ENCODE results near the gene FOXP1. TPM values are rescaled to one million over a fixed set of nuclear protein-coding genes. Genes with fewer than 3 reads are reported as not detected.
A peak's percentile ranks its signal among the peaks of the same experiment; 100 is the strongest.

Gene FOXP1
- total and polyA plus RNA-seq, 8 donors: 12.3 to 215 (median 117) TPM

- Histone ChIP-seq H3K27ac (no peak overlapping the region), H3K9me3 (peaks cover 0 to 7% (median 0%) of the 10 kb centered on the region in 4 donors), H3K27me3 (no peaks in the 10 kb centered on the region), H3K36me3 (no peaks in the 10 kb centered on the region), H3K4me1 (no peaks in the 10 kb centered on the region), H3K4me3 (no peak overlapping the region)
- 86 to 94% (median 89%) methylated on average over 5 of the region's 5 CpGs for WGBS, 5 donors
- DNase-seq: no peak
- TF ChIP-seq CTCF (IDR thresholded peaks at IDR 0.05) (no peak), POLR2A (IDR thresholded peaks at IDR 0.05) (no peak), EP300 (IDR thresholded peaks at IDR 0.05) (no peak), POLR2AphosphoS5 (IDR thresholded peaks at IDR 0.05) (no peak)
- intact Hi-C loops (cut with DNase I; ENCODE audit: low total_unique reads): no loop called here
These were observed 23.1 kb upstream of the FOXP1 start for GRCh38 chr3:71606582-71606981.

GRCh38 chr3:71602256-71602655, 18.7 kb upstream of the FOXP1 start:
- intact Hi-C loops (cut with DNase I; ENCODE audit: low total_unique reads): no loop called here
- no peaks in the 10 kb centered on the region for H3K4me1 ChIP-seq
- no peak overlapping the region for H3K27ac ChIP-seq
- H3K9me3 ChIP-seq: peaks cover 0 to 7% (median 0%) of the 10 kb centered on the region in 4 donors
- no peaks in the 10 kb centered on the region for H3K36me3 ChIP-seq
- H3K4me3 ChIP-seq: no peak overlapping the region
- DNase-seq: peak in 1 of 2 donors; percentile 20
- 33 to 68% (median 46%) methylated on average over 2 of the region's 2 CpGs for whole genome bisulfite sequencing, 5 donors
- no peaks in the 10 kb centered on the region for H3K27me3 ChIP-seq
- TF ChIP-seq POLR2A (IDR thresholded peaks at IDR 0.05): no peak
- no peak for TF ChIP-seq CTCF (IDR thresholded peaks at IDR 0.05)
- no peak for TF ChIP-seq EP300 (IDR thresholded peaks at IDR 0.05)
- TF ChIP-seq POLR2AphosphoS5 (IDR thresholded peaks at IDR 0.05): no peak

DNA sequence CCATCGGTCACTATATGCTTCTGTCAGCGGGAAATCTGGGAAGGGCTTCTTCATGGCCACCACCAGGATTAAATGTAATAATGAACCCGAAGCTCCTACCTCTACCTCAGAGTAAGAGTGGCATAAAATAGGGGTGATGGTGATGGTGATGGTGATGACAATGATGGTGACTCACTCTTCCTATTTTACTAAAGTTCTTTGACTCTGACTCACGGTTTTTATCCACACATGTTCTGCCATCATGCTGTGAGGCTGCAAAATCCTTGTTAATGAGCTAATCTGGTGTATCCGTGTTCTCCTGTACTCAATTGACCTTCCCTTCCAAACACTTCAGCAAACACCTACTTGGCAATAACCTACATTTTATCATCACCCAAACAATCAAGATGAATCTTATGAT, 18.3 kb upstream of the FOXP1 start:
- no peaks in the 10 kb centered on the region for H3K36me3 ChIP-seq
- 81 to 87% (median 85%) methylated on average over 5 of the region's 5 CpGs for WGBS, 5 donors
- no peak for TF ChIP-seq POLR2AphosphoS5 (IDR thresholded peaks at IDR 0.05)
- no peak for TF ChIP-seq EP300 (IDR thresholded peaks at IDR 0.05)
- no peak for TF ChIP-seq POLR2A (IDR thresholded peaks at IDR 0.05)
- no peak for TF ChIP-seq CTCF (IDR thresholded peaks at IDR 0.05)
- no peaks in the 10 kb centered on the region for H3K4me1 ChIP-seq
- intact Hi-C loops (cut with DNase I; ENCODE audit: low total_unique reads): no loop called here
- no peak for DNase-seq
- peaks cover 0 to 4% (median 0%) of the 10 kb centered on the region in 4 donors for H3K9me3 ChIP-seq
- no peak overlapping the region for H3K27ac ChIP-seq
- no peaks in the 10 kb centered on the region for H3K27me3 ChIP-seq
- no peak overlapping the region for H3K4me3 ChIP-seq

- Histone ChIP-seq H3K4me1 (no peaks in the 10 kb centered on the region), H3K9me3 (no peaks in the 10 kb centered on the region), H3K27me3 (no peaks in the 10 kb centered on the region), H3K36me3 (no peaks in the 10 kb centered on the region), H3K27ac (no peak overlapping the region), H3K4me3 (no peak overlapping the region)
- 53 to 77% (median 67%) methylated on average over 3 of the region's 3 CpGs for WGBS, 5 donors
- intact Hi-C loops (cut with DNase I; ENCODE audit: low total_unique reads): no loop called here
- TF ChIP-seq POLR2A (IDR thresholded peaks at IDR 0.05) (no peak), POLR2AphosphoS5 (IDR thresholded peaks at IDR 0.05) (no peak), CTCF (IDR thresholded peaks at IDR 0.05) (no peak), EP300 (IDR thresholded peaks at IDR 0.05) (no peak)
- peak in 1 of 2 donors; percentile 40 for DNase-seq
These were observed 17.2 kb upstream of the FOXP1 start for GRCh38 chr3:71600646-71601288.
